Vagina (tissue), 2 donors: ENCODE measurements around the gene KCNN4.

Experiments
- POLR2A ChIP-seq, 2 donors: fragments of 450-650 bp; IDR thresholded peaks; one replicate each; pipeline ENCODE4 v1.6.1; 2017; ENCODE audit warnings: antibody characterized with exemption in 2 of 2, mild to moderate bottlenecking in 2 of 2, moderate library complexity in 2 of 2
- POLR2AphosphoS5 ChIP-seq, 2 donors: sonication (generic); formaldehyde crosslinking; IDR thresholded peaks; one replicate each; pipeline ENCODE4 v1.9.0; 2017; ENCODE audit warnings: antibody characterized with exemption in 2 of 2, mild to moderate bottlenecking in 2 of 2, low read depth in 1 of 2; ENCODE audit not compliant: insufficient read depth in 1 of 2
- TF ChIP-seq, protein P1 (sequence below), 3 experiments: fragments of 450-650 bp in 2 of 3; fragments of 200-600 bp in 1 of 3; sonication (generic) in 1 of 3; IDR thresholded peaks; one replicate each; pipeline ENCODE4 v1.5.1; 2017 to 2019; ENCODE audit warnings: antibody characterized with exemption in 3 of 3, mild to moderate bottlenecking in 2 of 3, moderate library complexity in 2 of 3

DNA sequence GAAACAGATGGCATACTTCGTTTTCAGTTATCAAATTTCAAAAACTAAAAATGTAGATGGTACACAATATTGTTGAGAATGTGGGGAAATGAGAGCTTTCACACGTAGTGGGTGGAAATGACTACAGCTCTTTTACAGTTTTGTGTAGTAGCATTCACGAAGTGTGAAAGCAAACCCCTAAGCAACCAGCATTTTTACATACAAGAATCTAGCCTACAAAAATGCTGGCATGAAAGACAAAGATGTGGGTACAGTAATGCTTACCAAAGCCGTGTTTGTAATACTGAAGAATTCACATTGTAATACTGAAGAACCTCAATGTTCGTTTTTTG is 40.1 kb upstream of the KCNN4 start:
- TF ChIP-seq, protein P1, sequence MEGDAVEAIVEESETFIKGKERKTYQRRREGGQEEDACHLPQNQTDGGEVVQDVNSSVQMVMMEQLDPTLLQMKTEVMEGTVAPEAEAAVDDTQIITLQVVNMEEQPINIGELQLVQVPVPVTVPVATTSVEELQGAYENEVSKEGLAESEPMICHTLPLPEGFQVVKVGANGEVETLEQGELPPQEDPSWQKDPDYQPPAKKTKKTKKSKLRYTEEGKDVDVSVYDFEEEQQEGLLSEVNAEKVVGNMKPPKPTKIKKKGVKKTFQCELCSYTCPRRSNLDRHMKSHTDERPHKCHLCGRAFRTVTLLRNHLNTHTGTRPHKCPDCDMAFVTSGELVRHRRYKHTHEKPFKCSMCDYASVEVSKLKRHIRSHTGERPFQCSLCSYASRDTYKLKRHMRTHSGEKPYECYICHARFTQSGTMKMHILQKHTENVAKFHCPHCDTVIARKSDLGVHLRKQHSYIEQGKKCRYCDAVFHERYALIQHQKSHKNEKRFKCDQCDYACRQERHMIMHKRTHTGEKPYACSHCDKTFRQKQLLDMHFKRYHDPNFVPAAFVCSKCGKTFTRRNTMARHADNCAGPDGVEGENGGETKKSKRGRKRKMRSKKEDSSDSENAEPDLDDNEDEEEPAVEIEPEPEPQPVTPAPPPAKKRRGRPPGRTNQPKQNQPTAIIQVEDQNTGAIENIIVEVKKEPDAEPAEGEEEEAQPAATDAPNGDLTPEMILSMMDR (IDR thresholded peaks at IDR 0.05), result no peak
- TF ChIP-seq POLR2A (IDR thresholded peaks at IDR 0.05), result no peak
- no peak for TF ChIP-seq POLR2AphosphoS5 (IDR thresholded peaks at IDR 0.05; ENCODE audit: insufficient read depth in 1 of 2, low read depth in 1 of 2)
